ENCODE data around the gene DMKN. TPM values are rescaled to one million over a fixed set of nuclear protein-coding genes. Genes with fewer than 3 reads are reported as not detected.
"Not testable (repeated sequence)": the region's sequence is repeated elsewhere in the genome, so short reads cannot be mapped to it uniquely, and the experiment has no call there.

The DMKN gene
- total RNA-seq, 1 donor from 2014 or later = 0.94 TPM

DNA sequence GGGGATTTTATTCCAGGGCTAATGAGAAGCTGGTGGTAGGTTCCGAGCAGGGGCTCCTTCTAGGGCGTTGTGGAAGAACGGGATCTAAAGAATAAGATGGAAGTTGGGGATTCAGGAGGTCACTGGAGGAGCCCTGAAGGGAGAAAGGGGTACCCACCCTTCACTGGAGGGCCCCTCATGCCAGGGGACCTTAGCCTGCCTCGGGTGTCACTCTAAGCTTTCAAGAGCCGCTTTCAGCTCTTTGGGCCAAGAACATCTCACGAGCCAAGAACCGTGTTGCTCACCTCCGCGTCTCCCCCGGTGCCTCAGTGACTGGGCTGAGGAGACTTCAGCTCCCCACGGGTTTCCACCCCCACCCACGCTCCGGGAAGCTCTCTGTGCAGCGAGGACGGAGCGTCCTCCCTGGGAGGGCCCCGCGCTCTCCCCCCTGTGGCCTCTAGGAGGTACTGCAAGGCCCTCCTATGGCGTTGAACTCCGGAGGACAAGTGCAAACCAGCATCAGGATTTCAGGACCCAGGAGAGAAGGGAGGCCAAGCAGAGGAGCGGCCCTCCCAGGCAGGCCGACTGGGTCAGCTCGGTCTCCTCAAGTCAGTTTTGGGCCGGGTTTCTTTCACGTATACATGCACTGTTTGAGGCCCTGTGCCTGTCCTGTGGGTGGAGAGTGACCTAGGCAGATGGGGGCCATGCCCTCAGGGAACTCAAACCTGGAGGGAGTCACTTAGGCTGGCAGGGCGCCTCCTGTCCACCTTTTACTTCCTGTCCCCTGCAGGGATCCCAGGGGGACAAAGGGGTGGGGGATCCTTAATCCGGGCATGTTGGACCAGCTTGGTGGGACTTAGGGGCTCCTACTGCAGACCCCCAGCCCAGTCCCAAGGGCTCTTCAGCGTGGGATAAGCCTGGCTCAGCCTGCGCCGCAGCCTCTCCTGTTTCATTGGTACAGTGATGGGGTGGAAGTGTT lies 18.1 kb downstream of the DMKN start:
- peak; percentile 51 for DNase-seq

GRCh38 chr19:35493971-35494370 lies 19.5 kb downstream of the DMKN start:
- DNase-seq = no peak

DNA sequence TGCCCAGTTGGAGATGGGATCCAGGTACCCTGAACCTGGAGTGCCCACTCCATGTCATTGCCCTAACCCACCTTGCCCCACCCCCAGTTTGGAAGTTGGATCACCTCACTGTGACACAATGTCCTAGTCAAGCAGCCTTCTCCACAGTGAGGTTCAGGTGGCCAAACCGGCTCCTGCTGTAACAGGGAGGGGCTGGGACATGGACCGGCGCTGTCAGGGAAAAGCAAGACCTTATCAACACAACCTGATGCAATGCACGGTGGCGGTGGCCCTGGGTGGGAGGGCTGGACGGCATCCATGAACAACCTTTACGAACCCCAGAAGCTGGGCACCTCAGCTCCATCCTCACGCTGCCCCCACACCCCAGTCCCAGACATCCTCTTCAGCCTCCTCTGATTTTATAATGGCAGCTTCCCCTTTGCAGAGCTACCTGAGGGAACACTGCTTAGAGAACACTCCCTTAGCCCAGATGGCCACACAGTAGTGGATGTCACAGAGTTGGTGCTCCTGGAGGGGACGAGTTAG lies 21.6 kb downstream of the DMKN start:
- DNase-seq = no peak

DNA sequence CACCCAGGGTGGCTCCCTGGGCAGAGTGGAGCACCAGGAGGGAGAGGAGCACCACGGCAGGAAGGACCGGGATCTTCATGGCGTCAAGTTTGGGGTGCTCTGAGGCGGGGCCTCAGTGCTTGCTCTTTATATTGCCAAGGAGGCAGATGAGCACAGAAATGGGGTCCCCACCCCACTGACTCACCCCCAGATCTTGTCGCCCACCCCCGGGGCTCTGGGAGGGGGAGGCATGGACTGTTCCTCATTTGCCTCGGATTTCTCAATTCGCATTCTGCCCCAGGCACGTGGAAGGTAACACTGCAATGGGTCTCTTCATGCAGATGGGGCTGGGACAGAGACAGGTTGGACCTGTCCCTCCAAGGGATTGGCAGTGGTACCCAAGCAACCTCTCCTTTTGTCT lies 23.1 kb downstream of the DMKN start, which contains the start of gene KRTDAP:
Gene KRTDAP, minus strand, starts transcription at position 101 of the 400 bp plus-strand sequence. Its CDS starts 22 bp downstream, at position 79.
- DNase-seq = no peak

DNA sequence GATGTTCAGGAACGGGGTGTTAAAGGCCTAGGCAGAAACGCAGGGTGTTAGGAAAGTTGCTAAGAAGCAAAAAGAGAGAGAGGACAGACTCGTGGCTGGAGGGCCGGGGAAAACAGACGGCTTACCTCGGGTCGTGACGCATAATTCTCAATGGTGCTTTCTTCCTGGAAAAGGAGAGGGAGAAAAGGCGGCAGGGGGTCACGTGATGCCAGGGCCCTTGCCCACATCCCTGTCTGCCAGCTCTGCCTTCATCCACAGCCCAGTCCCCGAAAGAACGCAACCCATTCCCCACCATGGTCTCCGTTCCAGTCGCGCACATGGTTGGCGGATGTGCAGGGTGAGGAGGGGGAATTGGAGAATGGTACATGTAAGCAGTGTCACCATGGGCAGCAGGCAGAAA lies 24.8 kb downstream of the DMKN start:
- DNase-seq = no peak

- DNase-seq = no peak
Observed at GRCh38 chr19:35487656-35488182, 25.7 kb downstream of the DMKN start.

- no peak for DNase-seq
Observed at GRCh38 chr19:35486268-35486708, 27.2 kb downstream of the DMKN start.

GRCh38 chr19:35484252-35485036 lies 29.0 kb downstream of the DMKN start:
- no peak for DNase-seq

GRCh38 chr19:35483089-35483488 lies 30.4 kb downstream of the DMKN start:
- no peak for DNase-seq

DNA sequence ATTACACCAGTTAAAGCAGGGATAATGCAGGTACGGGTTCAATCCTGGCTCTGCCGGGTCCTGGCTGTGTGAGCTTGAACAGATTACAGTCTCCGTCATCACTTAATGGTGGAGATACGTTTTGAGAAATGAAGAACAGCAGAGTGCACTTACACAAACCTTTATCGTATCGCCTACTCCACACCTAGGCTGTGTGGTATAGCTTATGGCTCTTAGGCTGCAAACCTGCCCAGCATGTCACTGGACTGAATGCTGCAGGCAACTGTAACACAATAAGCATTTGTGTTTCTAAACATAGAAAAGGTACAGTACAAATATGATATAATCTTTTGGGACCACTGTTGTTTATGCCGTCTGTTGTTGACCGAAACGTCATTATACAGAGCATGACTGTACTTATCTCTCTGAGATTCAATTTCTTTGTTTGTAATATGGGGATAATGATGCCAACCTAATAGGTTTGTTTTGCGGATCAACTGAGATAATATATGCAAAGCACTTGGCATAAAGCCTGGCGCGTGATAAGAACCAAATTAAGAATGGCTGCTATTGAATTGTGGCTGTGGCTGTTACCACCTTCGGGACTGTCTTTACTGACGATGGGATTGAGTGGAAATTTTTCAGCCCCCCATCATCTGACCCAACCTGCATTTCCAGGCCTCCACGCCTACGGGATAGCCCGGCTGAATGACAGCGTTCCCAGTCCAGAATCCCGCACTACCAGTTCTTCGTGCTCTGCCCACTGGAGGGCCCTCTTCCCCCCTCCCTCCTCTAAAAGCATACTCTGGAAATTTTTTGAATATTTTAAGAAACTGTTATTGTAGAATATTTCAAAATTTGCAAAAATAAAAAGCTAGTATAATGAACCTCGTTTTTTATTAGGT lies 34.4 kb downstream of the DMKN start:
- DNase-seq = no peak

GRCh38 chr19:35476149-35476548 lies 37.3 kb downstream of the DMKN start:
- DNase-seq = no peak

DNA sequence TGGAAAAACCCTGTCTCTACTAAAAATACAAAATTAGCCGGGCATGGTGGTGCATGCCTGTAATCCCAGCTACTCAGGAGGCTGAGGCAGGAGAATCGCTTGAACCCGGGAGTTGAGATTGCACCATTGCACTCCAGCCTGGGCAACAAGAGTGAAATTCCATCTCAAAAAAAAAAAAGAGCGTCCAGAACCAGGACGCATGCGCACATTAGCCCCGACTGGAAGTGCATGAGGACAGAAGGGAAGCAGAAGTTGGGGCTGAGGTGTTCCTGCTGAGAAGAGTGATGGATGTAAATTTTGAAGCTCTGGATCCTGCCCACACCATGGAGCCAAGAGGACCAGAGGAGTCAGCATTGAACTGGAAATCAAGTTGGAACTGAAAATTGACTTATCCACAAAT lies 38.9 kb downstream of the DMKN start:
- not testable (repeated sequence) for DNase-seq

GRCh38 chr19:35474104-35474503 lies 39.3 kb downstream of the DMKN start:
- DNase-seq = no peak

GRCh38 chr19:35471946-35472345 lies 41.5 kb downstream of the DMKN start:
- DNase-seq = no peak

- not testable (repeated sequence) for DNase-seq
Observed at GRCh38 chr19:35471075-35471474, 42.4 kb downstream of the DMKN start.

- DNase-seq = no peak
Observed at GRCh38 chr19:35470128-35470527, 43.3 kb downstream of the DMKN start.

- peak; percentile 6 for DNase-seq
Observed at GRCh38 chr19:35468637-35469036, 44.8 kb downstream of the DMKN start.

- DNase-seq = no peak
Observed at GRCh38 chr19:35466259-35466658, 47.2 kb downstream of the DMKN start.

- not testable (repeated sequence) for DNase-seq
Observed at GRCh38 chr19:35462956-35463355, 50.5 kb downstream of the DMKN start.

- no peak for DNase-seq
Observed at GRCh38 chr19:35462476-35462953, 50.9 kb downstream of the DMKN start.

DNA sequence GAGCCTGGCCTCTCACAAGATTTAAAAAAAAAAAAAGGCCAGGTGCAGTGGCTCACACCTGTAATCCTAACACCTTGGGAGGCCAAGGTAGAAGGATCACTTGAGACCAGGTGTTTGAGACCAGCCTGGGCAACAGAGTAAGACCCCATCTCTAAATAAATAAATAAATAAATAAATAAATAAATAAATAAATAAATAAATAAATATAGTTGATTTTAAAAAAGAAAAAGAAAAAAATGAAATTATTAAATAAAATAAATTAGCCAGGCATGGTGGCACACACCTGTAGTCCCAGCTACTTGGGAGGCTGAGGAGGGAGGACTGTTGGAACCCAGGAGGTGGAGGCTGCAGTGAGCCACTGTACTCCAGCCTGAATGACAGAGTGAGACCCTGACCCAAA lies 51.7 kb downstream of the DMKN start:
- DNase-seq = not testable (repeated sequence)

All from occipital lobe (tissue), 2 donors.